Measurements from ENCODE around the gene NEGR1.

DNA sequence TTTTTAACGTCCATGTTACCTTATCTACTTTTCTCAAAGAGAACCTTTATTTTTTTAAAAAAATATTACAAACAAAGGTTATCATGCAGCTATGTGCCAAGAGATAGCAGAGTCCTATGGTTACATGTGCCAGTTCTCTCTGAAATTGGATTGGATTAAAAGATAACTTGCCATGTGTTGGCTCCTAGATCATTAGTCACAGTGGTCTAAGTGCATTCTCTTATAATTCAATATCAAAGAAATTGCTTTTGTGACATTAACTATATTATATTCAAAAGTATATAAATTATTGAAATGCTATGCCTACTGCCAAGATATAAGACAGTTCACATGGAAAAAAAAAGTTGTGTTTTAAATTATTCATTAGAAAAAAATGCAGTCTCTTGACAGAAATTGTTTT is 494.2 kb downstream of the NEGR1 start:
- TF ChIP-seq POLR2A (IDR thresholded peaks at IDR 0.05), result no peak
- TF ChIP-seq, protein P1, sequence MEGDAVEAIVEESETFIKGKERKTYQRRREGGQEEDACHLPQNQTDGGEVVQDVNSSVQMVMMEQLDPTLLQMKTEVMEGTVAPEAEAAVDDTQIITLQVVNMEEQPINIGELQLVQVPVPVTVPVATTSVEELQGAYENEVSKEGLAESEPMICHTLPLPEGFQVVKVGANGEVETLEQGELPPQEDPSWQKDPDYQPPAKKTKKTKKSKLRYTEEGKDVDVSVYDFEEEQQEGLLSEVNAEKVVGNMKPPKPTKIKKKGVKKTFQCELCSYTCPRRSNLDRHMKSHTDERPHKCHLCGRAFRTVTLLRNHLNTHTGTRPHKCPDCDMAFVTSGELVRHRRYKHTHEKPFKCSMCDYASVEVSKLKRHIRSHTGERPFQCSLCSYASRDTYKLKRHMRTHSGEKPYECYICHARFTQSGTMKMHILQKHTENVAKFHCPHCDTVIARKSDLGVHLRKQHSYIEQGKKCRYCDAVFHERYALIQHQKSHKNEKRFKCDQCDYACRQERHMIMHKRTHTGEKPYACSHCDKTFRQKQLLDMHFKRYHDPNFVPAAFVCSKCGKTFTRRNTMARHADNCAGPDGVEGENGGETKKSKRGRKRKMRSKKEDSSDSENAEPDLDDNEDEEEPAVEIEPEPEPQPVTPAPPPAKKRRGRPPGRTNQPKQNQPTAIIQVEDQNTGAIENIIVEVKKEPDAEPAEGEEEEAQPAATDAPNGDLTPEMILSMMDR (IDR thresholded peaks at IDR 0.05), result no peak
